IMR-90 (cell line): Measurements from ENCODE around the gene SLN. TPM values are rescaled to one million over a fixed set of nuclear protein-coding genes. Genes with fewer than 3 reads are reported as not detected.

Experiments used
- ATAC-seq: fragments of 200-7000 bp; cut with Tn5 transposase; 2 replicates; pipeline ENCODE4 v1.9.1; 2020; ENCODE audit warnings: low read depth, mild to moderate bottlenecking, moderate library complexity
- BruUV-seq: library from RNA; stranded (reverse); fragments of 400-500 nt; replicated peaks from 2 replicates; lab custom pipeline; 2021; lab: Mats Ljungman, UMichigan
- CTCF ChIA-PET: fragments of 300-600 bp; formaldehyde crosslinking; extraction: SDS; loops from one replicate; lab custom pipeline; 2021; ENCODE audit warnings: antibody characterized with exemption; lab: Yijun Ruan, JAX
- POLR2A ChIA-PET: fragments of 300-600 bp; sonication (Branson Sonifier 250); formaldehyde crosslinking; loops from one replicate; lab custom pipeline; 2022; ENCODE audit warnings: antibody characterized with exemption; ENCODE audit not compliant: unreplicated experiment; lab: Charles Lee
- DNase-seq: peaks from one replicate; pipeline ENCODE4 v3.0.0; 2013
- H2AFZ ChIP-seq: replicated peaks from 2 replicates; pipeline ENCODE3; 2013; ENCODE audit warnings: low read length, mild to moderate bottlenecking; ENCODE audit not compliant: poor library complexity
- H2AK5ac ChIP-seq: 2 replicates; pipeline ENCODE4 v1.6.1; 2013; ENCODE audit warnings: low read depth, low read length, inconsistent platforms
- H2AK9ac ChIP-seq: replicated peaks from 2 replicates; pipeline ENCODE3; 2013; ENCODE audit warnings: mild to moderate bottlenecking, low read depth, low read length, moderate library complexity; ENCODE audit not compliant: poor library complexity
- H2BK120ac ChIP-seq: 2 replicates; pipeline ENCODE4 v1.6.1; 2013; ENCODE audit warnings: low read depth, low read length, inconsistent platforms
- H2BK15ac ChIP-seq: 3 replicates; pipeline ENCODE4 v1.6.1; 2013; ENCODE audit warnings: low read depth, low read length, inconsistent platforms
- H2BK20ac ChIP-seq: 2 replicates; pipeline ENCODE4 v1.6.1; 2013; ENCODE audit warnings: low read depth, mild to moderate bottlenecking, inconsistent platforms, low read length, moderate library complexity
- H2BK5ac ChIP-seq: 2 replicates; pipeline ENCODE4 v1.6.1; 2013; ENCODE audit warnings: mild to moderate bottlenecking, low read depth, low read length, inconsistent platforms; ENCODE audit not compliant: poor library complexity, severe bottlenecking
- H3K14ac ChIP-seq: replicated peaks from 2 replicates; pipeline ENCODE4 v1.6.1; 2013; ENCODE audit warnings: low read depth, low read length, inconsistent platforms
- H3K18ac ChIP-seq: 2 replicates; pipeline ENCODE4 v1.6.1; 2013; ENCODE audit warnings: low read depth, low read length, control low read depth
- H3K23ac ChIP-seq: 2 replicates; pipeline ENCODE4 v1.6.1; 2013; ENCODE audit warnings: low read depth, low read length, inconsistent platforms
- H3K27ac ChIP-seq: 2 replicates; pipeline ENCODE4 v1.5.1; 2013; ENCODE audit warnings: mild to moderate bottlenecking, control low read depth, low read length; ENCODE audit not compliant: insufficient read depth
- H3K27me3 ChIP-seq: 2 replicates; pipeline ENCODE4 v1.6.1; 2013; ENCODE audit warnings: low read length; ENCODE audit not compliant: control insufficient read depth, insufficient read depth
- H3K36me3 ChIP-seq: 2 replicates; pipeline ENCODE4 v1.6.1; 2013; ENCODE audit warnings: low read length, mixed read lengths; ENCODE audit not compliant: control insufficient read depth, insufficient read depth
- H3K4ac ChIP-seq: 2 replicates; pipeline ENCODE4 v1.6.1; 2013; ENCODE audit warnings: low read depth, low read length, inconsistent platforms
- H3K4me1 ChIP-seq: 2 replicates; pipeline ENCODE4 v1.6.1; 2013; ENCODE audit warnings: low read length, mixed read lengths; ENCODE audit not compliant: control insufficient read depth, insufficient read depth
- H3K4me2 ChIP-seq: 2 replicates; pipeline ENCODE4 v1.6.1; 2013; ENCODE audit warnings: low read depth, mild to moderate bottlenecking, control low read depth, low read length, moderate library complexity
- H3K4me3 ChIP-seq: 2 replicates; pipeline ENCODE4 v1.5.1; 2013; ENCODE audit warnings: low read depth, mild to moderate bottlenecking, control low read depth, low read length, moderate library complexity; ENCODE audit not compliant: insufficient read depth
- H3K56ac ChIP-seq: 2 replicates; pipeline ENCODE4 v1.6.1; 2013; ENCODE audit warnings: low read length, inconsistent platforms; ENCODE audit not compliant: insufficient read depth; ENCODE audit errors: extremely low read depth
- H3K79me1 ChIP-seq, 2 experiments: 2 replicates each; pipeline ENCODE4 v1.6.1; 2013; ENCODE audit warnings: low read length in 2 of 2, inconsistent platforms in 1 of 2, low read depth in 1 of 2
- H3K9ac ChIP-seq: 2 replicates; pipeline ENCODE4 v1.6.1; 2013; ENCODE audit warnings: low read depth, low read length, control low read depth
- H3K9me1 ChIP-seq: 2 replicates; pipeline ENCODE4 v1.6.1; 2013; ENCODE audit warnings: low read length, inconsistent platforms; ENCODE audit not compliant: insufficient read depth
- H3K9me3 ChIP-seq: 2 replicates; pipeline ENCODE4 v1.6.1; 2013; ENCODE audit warnings: low read length; ENCODE audit not compliant: control insufficient read depth, insufficient read depth
- H4K20me1 ChIP-seq: 2 replicates; pipeline ENCODE4 v1.6.1; 2013; ENCODE audit warnings: low read length, inconsistent platforms; ENCODE audit not compliant: insufficient read depth
- H4K5ac ChIP-seq: 2 replicates; pipeline ENCODE4 v1.6.1; 2013; ENCODE audit warnings: mild to moderate bottlenecking, low read depth, low read length, control low read depth
- H4K8ac ChIP-seq, 2 experiments: 2 replicates each; pipeline ENCODE4 v1.6.1; 2013; ENCODE audit warnings: low read depth in 2 of 2, low read length in 2 of 2, control low read depth in 1 of 2, inconsistent platforms in 1 of 2
- H4K91ac ChIP-seq: 2 replicates; pipeline ENCODE4 v1.6.1; 2013; ENCODE audit warnings: low read depth, low read length, inconsistent platforms; ENCODE audit not compliant: insufficient read depth
- BHLHE40 ChIP-seq: fragments of 150-350 bp; IDR thresholded peaks from 2 replicates; pipeline ENCODE4 v1.6.1; 2016; ENCODE audit warnings: mild to moderate bottlenecking, low read depth, low read length
- CEBPB ChIP-seq: IDR thresholded peaks from 2 replicates; pipeline ENCODE4 v1.6.1; 2012; ENCODE audit warnings: low read depth, low read length, improper control_type of control experiment
- FOS ChIP-seq: fragments of 150-350 bp; IDR thresholded peaks from 2 replicates; pipeline ENCODE4 v1.6.1; 2016; ENCODE audit warnings: low read depth, low read length
- MAFK ChIP-seq: IDR thresholded peaks from 2 replicates; pipeline ENCODE4 v1.6.1; 2012; ENCODE audit warnings: low read depth, low read length, improper control_type of control experiment
- MAZ ChIP-seq: IDR thresholded peaks from 2 replicates; pipeline ENCODE4 v1.6.1; 2012; ENCODE audit warnings: low read depth, mild to moderate bottlenecking, low read length, improper control_type of control experiment, moderate library complexity, borderline replicate concordance
- MXI1 ChIP-seq: IDR thresholded peaks from 2 replicates; pipeline ENCODE4 v1.6.1; 2012; ENCODE audit warnings: low read depth, mild to moderate bottlenecking, low read length, moderate library complexity, borderline replicate concordance
- NFE2L2 ChIP-seq: fragments of 150-350 bp; IDR thresholded peaks from 2 replicates; pipeline ENCODE4 v1.6.1; 2016; ENCODE audit warnings: low read depth, mild to moderate bottlenecking, low read length
- RAD21 ChIP-seq: IDR thresholded peaks from 2 replicates; pipeline ENCODE4 v1.6.1; 2012; ENCODE audit warnings: low read length, improper control_type of control experiment
- RFX5 ChIP-seq: IDR thresholded peaks from 2 replicates; pipeline ENCODE4 v1.8.0; 2012; ENCODE audit warnings: low read depth, mild to moderate bottlenecking, low read length, moderate library complexity
- SMC3 ChIP-seq: fragments of 150-350 bp; IDR thresholded peaks from 2 replicates; pipeline ENCODE4 v1.6.1; 2016; ENCODE audit warnings: low read depth, mild to moderate bottlenecking, antibody characterized with exemption, low read length, moderate library complexity
- USF2 ChIP-seq: fragments of 150-350 bp; IDR thresholded peaks from 2 replicates; pipeline ENCODE4 v1.6.1; 2017; ENCODE audit warnings: mild to moderate bottlenecking, antibody characterized with exemption, low read length, low read depth
- WGBS, 2 experiments: methylation state at CpG; one replicate each; pipeline versions ENCODE4 v1.1.5 to v1.1.7; 2013; ENCODE audit warnings: missing lambda C conversion rate in 2 of 2; ENCODE audit not compliant: insufficient read length in 1 of 2; ENCODE audit errors: extremely low coverage in 2 of 2; 5-methylcytosine and 5-hydroxymethylcytosine counted together
- dilution Hi-C: fragments of 300-500 bp; cut with HindIII; formaldehyde crosslinking; loops from one replicate; pipeline ENCODE4 v1.14.3; 2018; ENCODE audit warnings: low sequenced_read_pairs; ENCODE audit not compliant: unreplicated experiment
- in situ Hi-C: fragments of 300-500 bp; cut with MboI; formaldehyde crosslinking; loops from 3 replicates; pipeline ENCODE4 v1.14.3; 2019; ENCODE audit warnings: low sequenced_read_pairs, inconsistent platforms, mixed read lengths
- intact Hi-C: fragments of 100-400 bp; cut with micrococcal nuclease; formaldehyde crosslinking; loops from 2 replicates; pipeline ENCODE4 v1.10.0; 2022
- polyA plus RNA-seq, 3 experiments: library from polyadenylated mRNA; depleted of rRNA; stranded (reverse); fragments of >200 nt; gene quantifications; 2 replicates each; pipeline ENCODE4 v1.2.3, GENCODE V29; 2012; ENCODE audit warnings: low replicate concordance in 1 of 3
- total RNA-seq: library from RNA; depleted of rRNA; stranded (reverse); fragments of >200 nt; gene quantifications from 2 replicates; pipeline ENCODE4 v1.2.3, GENCODE V29; 2012

The SLN gene
- total and polyA plus RNA-seq, 2 of the 4 experiments (the other 2 are of a cell fraction): not detected

- no peak for TF ChIP-seq NFE2L2
These were observed 41.3 kb upstream of the SLN start (continued) for GRCh38 chr11:107752949-107753822.

DNA sequence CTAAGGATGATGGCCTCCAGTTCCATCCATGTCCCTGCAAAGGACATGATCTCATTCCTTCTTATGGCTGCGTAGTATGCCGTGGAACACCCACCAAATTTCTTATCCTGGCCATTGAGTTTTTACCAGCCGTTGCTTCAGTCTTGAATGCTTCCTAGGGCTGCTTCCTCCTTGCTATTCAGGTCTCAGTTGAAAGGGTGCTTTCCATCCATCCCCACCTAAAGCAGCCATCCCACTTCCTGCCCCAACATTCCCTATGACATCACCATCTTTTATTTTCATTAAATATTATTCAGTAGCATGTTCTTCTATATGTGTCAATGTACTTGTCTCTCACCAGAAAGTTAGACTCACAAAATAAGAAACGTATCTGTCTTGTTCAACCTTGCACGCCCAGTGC lies 40.7 kb upstream of the SLN start:
- no peaks in the 10 kb centered on the region for H3K36me3 ChIP-seq
- H2BK120ac ChIP-seq: no peak overlapping the region
- no peaks in the 10 kb centered on the region for H3K9me1 ChIP-seq
- no TSS peak for BruUV-seq
- no peak overlapping the region for H3K4ac ChIP-seq
- H4K5ac ChIP-seq: no peak overlapping the region
- H3K4me2 ChIP-seq: no peak overlapping the region
- no peaks in the 10 kb centered on the region for H4K20me1 ChIP-seq
- CTCF ChIA-PET: interaction anchor here (0.6 kb wide), 1 partner anchor 11 kb away, joined by 3 read pairs; no protein-coding TSS in a partner anchor
- H3K9me3 ChIP-seq: no peaks in the 10 kb centered on the region
- H4K91ac ChIP-seq: no peak overlapping the region
- no peak overlapping the region for H2AK9ac ChIP-seq
- no peak overlapping the region for H3K9ac ChIP-seq
- WGBS, 2 experiments: 95% methylated on average over 3 of the region's 5 CpGs; no CpG with 5 or more reads in 1 of the 2 experiments
- H3K27me3 ChIP-seq: peaks cover 3% of the 10 kb centered on the region; the same call in 1 of the 2 replicates
- H3K79me1 ChIP-seq: no peaks in the 10 kb centered on the region
- H2BK5ac ChIP-seq: no peak overlapping the region
- POLR2A ChIA-PET: no interaction called here
- intact Hi-C loops: no loop called here
- H2AK5ac ChIP-seq: no peak overlapping the region
- in situ Hi-C loops: no loop called here
- H3K23ac ChIP-seq: no peak overlapping the region
- H3K4me3 ChIP-seq: no peak overlapping the region
- H3K4me1 ChIP-seq: no peaks in the 10 kb centered on the region
- DNase-seq (no peak), ATAC-seq (no peak)
- TF ChIP-seq RAD21: no peak
- no peak for TF ChIP-seq FOS
- TF ChIP-seq BHLHE40: no peak
- TF ChIP-seq MAFK: no peak
- TF ChIP-seq SMC3: no peak
- TF ChIP-seq RFX5: no peak
- no peak for TF ChIP-seq MXI1
- no peak for TF ChIP-seq CEBPB
- no peak for TF ChIP-seq USF2
- TF ChIP-seq MAZ: no peak
- H2BK20ac ChIP-seq: no peak overlapping the region
- dilution Hi-C loops: no loop called here
- H3K14ac ChIP-seq: no peak overlapping the region
- no peak overlapping the region for H3K27ac ChIP-seq
- no peak overlapping the region for H3K56ac ChIP-seq
- H3K18ac ChIP-seq: no peak overlapping the region
- no peak overlapping the region for H4K8ac ChIP-seq
- no peak overlapping the region for H2AFZ ChIP-seq
- no peak overlapping the region for H2BK15ac ChIP-seq
